HCT116 (cell line): Measurements from ENCODE around the gene DOK7. TPM values are rescaled to one million over a fixed set of nuclear protein-coding genes. Genes with fewer than 3 reads are reported as not detected.

Experiments
- ATAC-seq: fragments of 200-7000 bp; cut with Tn5 transposase; 2 replicates; pipeline ENCODE4 v1.9.1; 2020; ENCODE audit warnings: mild to moderate bottlenecking, moderate library complexity
- BruUV-seq: library from RNA; stranded (reverse); fragments of 400-500 nt; replicated peaks from 2 replicates; lab custom pipeline; 2021; lab: Mats Ljungman, UMichigan
- CTCF ChIA-PET: fragments of 300-600 bp; sonication (Branson Sonifier 250); formaldehyde crosslinking; loops from one replicate; lab custom pipeline; 2021; ENCODE audit warnings: antibody characterized with exemption; lab: Charles Lee
- POLR2A ChIA-PET: fragments of 300-600, 350-600 bp; sonication (Branson Sonifier 250); formaldehyde crosslinking; loops from one replicate; lab custom pipeline; 2021; ENCODE audit warnings: antibody characterized with exemption; lab: Charles Lee
- RAD21 ChIA-PET, 2 experiments: fragments of 300-600 bp; sonication (Branson Sonifier 250); formaldehyde crosslinking; loops; one replicate each; lab custom pipeline; 2023; ENCODE audit warnings: low total read pairs in 2 of 2; ENCODE audit not compliant: uncharacterized antibody in 2 of 2, unreplicated experiment in 2 of 2, low non-redundant PET in 1 of 2; lab: Charles Lee
- DNase-seq: peaks from one replicate; pipeline ENCODE4 v3.0.0-alpha.2; 2010; ENCODE audit warnings: low read depth, low spot score
- H2AFZ ChIP-seq: fragments of 200-600 bp; shearing (Covaris generic), sonication (generic); 2 replicates; pipeline ENCODE4 v1.6.1; 2017; ENCODE audit warnings: low read depth, mixed run types, mixed read lengths, antibody characterized with exemption, low read length; ENCODE audit not compliant: poor library complexity, severe bottlenecking
- H3K27ac ChIP-seq: 2 replicates; pipeline ENCODE4 v1.5.1; 2012; ENCODE audit warnings: low read depth, low read length
- H3K27me3 ChIP-seq: fragments of 200-600 bp; sonication (generic); 2 replicates; pipeline ENCODE4 v1.6.1; 2016; ENCODE audit warnings: mixed run types, low read length, mixed read lengths; ENCODE audit not compliant: insufficient read depth
- H3K36me3 ChIP-seq, 2 experiments: fragments of 200-500 bp in 1 of 2; fragments of 200-600 bp in 1 of 2; sonication (Bioruptor generic) in 1 of 2; sonication (generic) in 1 of 2; 2 replicates each; pipeline versions ENCODE4 v1.5.1 to v1.6.1; 2014 to 2016; ENCODE audit warnings: low read length in 2 of 2, inconsistent platforms in 1 of 2, mixed read lengths in 1 of 2, mixed run types in 1 of 2; ENCODE audit not compliant: insufficient read depth in 2 of 2, control insufficient read depth in 1 of 2
- H3K4me1 ChIP-seq, 2 experiments: fragments of 200-600 bp in 1 of 2; sonication (generic) in 1 of 2; 2 replicates each; pipeline versions ENCODE4 v1.5.1 to v1.6.1; 2012 to 2017; ENCODE audit warnings: low read length in 2 of 2, inconsistent platforms in 1 of 2, mild to moderate bottlenecking in 1 of 2, mixed read lengths in 1 of 2, mixed run types in 1 of 2, moderate library complexity in 1 of 2; ENCODE audit not compliant: insufficient read depth in 2 of 2, control insufficient read depth in 1 of 2
- H3K4me2 ChIP-seq: fragments of 200-600 bp; sonication (generic); 2 replicates; pipeline ENCODE4 v1.6.1; 2017; ENCODE audit warnings: mixed run types, low read length, mixed read lengths
- H3K4me3 ChIP-seq, 2 experiments: fragments of 200-600 bp in 1 of 2; sonication (generic) in 1 of 2; replicated peaks in 1 of 2; 2 replicates each; pipeline ENCODE4 v1.5.1; 2011 to 2016; ENCODE audit warnings: low read length in 2 of 2, control low read depth in 1 of 2, low read depth in 1 of 2, mild to moderate bottlenecking in 1 of 2, mixed read lengths in 1 of 2, mixed run types in 1 of 2
- H3K79me2 ChIP-seq: fragments of 200-600 bp; sonication (generic); 2 replicates; pipeline ENCODE4 v1.6.1; 2017; ENCODE audit warnings: mild to moderate bottlenecking, mixed run types, low read length, moderate library complexity, mixed read lengths; ENCODE audit not compliant: insufficient read depth
- H3K9ac ChIP-seq: fragments of 200-600 bp; sonication (generic); 2 replicates; pipeline ENCODE4 v1.6.1; 2016; ENCODE audit warnings: low read length, mixed read lengths
- H3K9me2 ChIP-seq: fragments of 200-600 bp; sonication (generic), shearing (Covaris generic); 2 replicates; pipeline ENCODE4 v1.6.1; 2017; ENCODE audit warnings: mixed run types, mild to moderate bottlenecking, moderate library complexity; ENCODE audit not compliant: insufficient read depth
- H3K9me3 ChIP-seq, 2 experiments: fragments of 200-500 bp in 1 of 2; fragments of 200-600 bp in 1 of 2; sonication (Bioruptor generic) in 1 of 2; sonication (generic) in 1 of 2; 2 replicates each; pipeline ENCODE4 v1.6.1; 2014 to 2017; ENCODE audit warnings: low read length in 2 of 2, mixed read lengths in 2 of 2, inconsistent platforms in 1 of 2, low read depth in 1 of 2, mild to moderate bottlenecking in 1 of 2, mixed run types in 1 of 2, moderate library complexity in 1 of 2; ENCODE audit not compliant: control insufficient read depth in 1 of 2, insufficient read depth in 1 of 2
- H4K20me1 ChIP-seq: fragments of 200-600 bp; sonication (generic), shearing (Covaris generic); 2 replicates; pipeline ENCODE4 v1.6.1; 2017; ENCODE audit warnings: mixed run types, mild to moderate bottlenecking, moderate library complexity; ENCODE audit not compliant: insufficient read depth
- CBX3 ChIP-seq: IDR thresholded peaks from 2 replicates; pipeline ENCODE4 v1.6.1; 2012; ENCODE audit warnings: low read depth
- CEBPB ChIP-seq: IDR thresholded peaks from 2 replicates; pipeline ENCODE4 v1.6.1; 2012; ENCODE audit warnings: low read depth
- EGR1 ChIP-seq: IDR thresholded peaks from 2 replicates; pipeline ENCODE4 v1.6.1; 2012; ENCODE audit warnings: low read depth
- ELF1 ChIP-seq: IDR thresholded peaks from 2 replicates; pipeline ENCODE4 v1.6.1; 2012; ENCODE audit warnings: low read depth, borderline replicate concordance
- EZH2 ChIP-seq: fragments of 200-600 bp; sonication (generic); IDR thresholded peaks from 2 replicates; pipeline ENCODE4 v1.6.1; 2017; ENCODE audit warnings: antibody characterized with exemption, mixed run types
- EZH2phosphoT487 ChIP-seq: fragments of 200-600 bp; IDR thresholded peaks from 2 replicates; pipeline ENCODE4 v1.6.1; 2018; ENCODE audit warnings: antibody characterized with exemption, borderline replicate concordance
- FOSL1 ChIP-seq: IDR thresholded peaks from 2 replicates; pipeline ENCODE4 v1.6.1; 2012; ENCODE audit warnings: low read depth
- JUND ChIP-seq: IDR thresholded peaks from 2 replicates; pipeline ENCODE4 v1.6.1; 2012
- POLR2A ChIP-seq: IDR thresholded peaks from 2 replicates; pipeline ENCODE4 v1.7.0; 2011; ENCODE audit warnings: borderline replicate concordance; ENCODE audit not compliant: insufficient read depth, insufficient read length; ENCODE audit errors: extremely low read depth
- POLR2AphosphoS5 ChIP-seq: IDR thresholded peaks from 2 replicates; pipeline ENCODE4 v1.6.1; 2011; ENCODE audit warnings: mild to moderate bottlenecking, low read depth, low read length, moderate library complexity
- REST ChIP-seq: IDR thresholded peaks from 2 replicates; pipeline ENCODE4 v1.6.1; 2012; ENCODE audit warnings: low read depth
- SIN3A ChIP-seq: IDR thresholded peaks from 2 replicates; pipeline ENCODE4 v1.6.1; 2012; ENCODE audit warnings: low read depth
- SRF ChIP-seq: IDR thresholded peaks from 2 replicates; pipeline ENCODE4 v1.6.1; 2012; ENCODE audit warnings: low read depth
- TCF7L2 ChIP-seq: IDR thresholded peaks from 2 replicates; pipeline ENCODE4 v1.7.0; 2011; ENCODE audit warnings: borderline replicate concordance, inconsistent platforms; ENCODE audit not compliant: insufficient read depth, insufficient read length; ENCODE audit errors: extremely low read depth
- YY1 ChIP-seq: IDR thresholded peaks from 2 replicates; pipeline ENCODE4 v1.6.1; 2011; ENCODE audit warnings: low read length, low read depth, moderate library complexity, mild to moderate bottlenecking; ENCODE audit not compliant: insufficient replicate concordance; ENCODE audit errors: extremely low read depth
- ZFX ChIP-seq: fragments of 450-650 bp; IDR thresholded peaks from 2 replicates; pipeline ENCODE4 v1.6.1; 2017
- intact Hi-C: fragments of 100-400 bp; cut with micrococcal nuclease; formaldehyde crosslinking; loops from 2 replicates; pipeline ENCODE4 v1.10.0; 2022
- total RNA-seq: library from RNA; stranded (reverse); gene quantifications from one replicate; pipeline ENCODE4 v1.2.1, GENCODE V29; 2021; ENCODE audit not compliant: unreplicated experiment
- TF ChIP-seq, protein P1 (sequence below), 3 experiments: fragments of 200-600 bp in 1 of 3; sonication (generic) in 1 of 3; IDR thresholded peaks in 2 of 3; conservative IDR thresholded peaks in 1 of 3; 2 replicates each; pipeline ENCODE4 v1.5.1; 2012 to 2017; ENCODE audit warnings: low read depth in 2 of 3, low read length in 2 of 3, antibody characterized with exemption in 1 of 3, borderline replicate concordance in 1 of 3, control low read depth in 1 of 3, mild to moderate bottlenecking in 1 of 3, mixed read lengths in 1 of 3, mixed run types in 1 of 3, moderate library complexity in 1 of 3; ENCODE audit not compliant: insufficient read depth in 1 of 3
- TF ChIP-seq, protein P2 (sequence below): IDR thresholded peaks from 2 replicates; pipeline ENCODE4 v1.6.1; 2011; ENCODE audit warnings: mild to moderate bottlenecking, low read length, moderate library complexity; ENCODE audit not compliant: insufficient replicate concordance; ENCODE audit errors: extremely low read depth
- TF ChIP-seq, protein P3 (sequence below): IDR thresholded peaks from 2 replicates; pipeline ENCODE4 v1.6.1; 2012
- TF ChIP-seq, protein P4 (sequence below): IDR thresholded peaks from 2 replicates; pipeline ENCODE4 v1.6.1; 2012

DOK7 gene
- total RNA-seq, 1 experiment from 2014 or later: 2.4 TPM

- POLR2A ChIA-PET: no interaction called here
- CTCF ChIA-PET: no interaction called here
- Histone ChIP-seq H3K36me3 (peaks cover 11 to 17% of the 10 kb centered on the region in 2 experiments; a peak in 3 of 4 replicates), H3K9ac (no peak overlapping the region), H3K27ac (no peak overlapping the region), H3K9me3 (no peaks in the 10 kb centered on the region), H3K9me2 (no peaks in the 10 kb centered on the region), H3K4me3 (no peak overlapping the region), H3K27me3 (no peaks in the 10 kb centered on the region), H3K4me1 (peaks cover 4 to 16% of the 10 kb centered on the region in 2 experiments; a peak in 3 of 4 replicates), H3K79me2 (peaks cover 72% of the 10 kb centered on the region), H2AFZ (no peak overlapping the region), H4K20me1 (no peaks in the 10 kb centered on the region), H3K4me2 (no peak overlapping the region)
- intact Hi-C loops: no loop called here
- ATAC-seq (no peak), DNase-seq (no peak)
- TF ChIP-seq REST (no peak), JUND (no peak), YY1 (no peak), POLR2AphosphoS5 (no peak), EZH2 (no peak), ELF1 (no peak), SRF (no peak), ZFX (no peak), FOSL1 (no peak), POLR2A (no peak), CBX3 (no peak), EGR1 (no peak), SIN3A (no peak), CEBPB (no peak), EZH2phosphoT487 (no peak), TCF7L2 (no peak)
- TF ChIP-seq, protein P1, sequence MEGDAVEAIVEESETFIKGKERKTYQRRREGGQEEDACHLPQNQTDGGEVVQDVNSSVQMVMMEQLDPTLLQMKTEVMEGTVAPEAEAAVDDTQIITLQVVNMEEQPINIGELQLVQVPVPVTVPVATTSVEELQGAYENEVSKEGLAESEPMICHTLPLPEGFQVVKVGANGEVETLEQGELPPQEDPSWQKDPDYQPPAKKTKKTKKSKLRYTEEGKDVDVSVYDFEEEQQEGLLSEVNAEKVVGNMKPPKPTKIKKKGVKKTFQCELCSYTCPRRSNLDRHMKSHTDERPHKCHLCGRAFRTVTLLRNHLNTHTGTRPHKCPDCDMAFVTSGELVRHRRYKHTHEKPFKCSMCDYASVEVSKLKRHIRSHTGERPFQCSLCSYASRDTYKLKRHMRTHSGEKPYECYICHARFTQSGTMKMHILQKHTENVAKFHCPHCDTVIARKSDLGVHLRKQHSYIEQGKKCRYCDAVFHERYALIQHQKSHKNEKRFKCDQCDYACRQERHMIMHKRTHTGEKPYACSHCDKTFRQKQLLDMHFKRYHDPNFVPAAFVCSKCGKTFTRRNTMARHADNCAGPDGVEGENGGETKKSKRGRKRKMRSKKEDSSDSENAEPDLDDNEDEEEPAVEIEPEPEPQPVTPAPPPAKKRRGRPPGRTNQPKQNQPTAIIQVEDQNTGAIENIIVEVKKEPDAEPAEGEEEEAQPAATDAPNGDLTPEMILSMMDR (IDR thresholded peaks at IDR 0.05 in 2 of 3, conservative IDR thresholded peaks at IDR 0.05 in 1 of 3; ENCODE audit: borderline replicate concordance in 1 of 3, insufficient read depth in 1 of 3, low read depth in 2 of 3, low read length in 2 of 3): no peak
- TF ChIP-seq, protein P2, sequence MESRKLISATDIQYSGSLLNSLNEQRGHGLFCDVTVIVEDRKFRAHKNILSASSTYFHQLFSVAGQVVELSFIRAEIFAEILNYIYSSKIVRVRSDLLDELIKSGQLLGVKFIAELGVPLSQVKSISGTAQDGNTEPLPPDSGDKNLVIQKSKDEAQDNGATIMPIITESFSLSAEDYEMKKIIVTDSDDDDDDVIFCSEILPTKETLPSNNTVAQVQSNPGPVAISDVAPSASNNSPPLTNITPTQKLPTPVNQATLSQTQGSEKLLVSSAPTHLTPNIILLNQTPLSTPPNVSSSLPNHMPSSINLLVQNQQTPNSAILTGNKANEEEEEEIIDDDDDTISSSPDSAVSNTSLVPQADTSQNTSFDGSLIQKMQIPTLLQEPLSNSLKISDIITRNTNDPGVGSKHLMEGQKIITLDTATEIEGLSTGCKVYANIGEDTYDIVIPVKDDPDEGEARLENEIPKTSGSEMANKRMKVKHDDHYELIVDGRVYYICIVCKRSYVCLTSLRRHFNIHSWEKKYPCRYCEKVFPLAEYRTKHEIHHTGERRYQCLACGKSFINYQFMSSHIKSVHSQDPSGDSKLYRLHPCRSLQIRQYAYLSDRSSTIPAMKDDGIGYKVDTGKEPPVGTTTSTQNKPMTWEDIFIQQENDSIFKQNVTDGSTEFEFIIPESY: no peak
- TF ChIP-seq, protein P3, sequence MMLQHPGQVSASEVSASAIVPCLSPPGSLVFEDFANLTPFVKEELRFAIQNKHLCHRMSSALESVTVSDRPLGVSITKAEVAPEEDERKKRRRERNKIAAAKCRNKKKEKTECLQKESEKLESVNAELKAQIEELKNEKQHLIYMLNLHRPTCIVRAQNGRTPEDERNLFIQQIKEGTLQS: no peak
- TF ChIP-seq, protein P4, sequence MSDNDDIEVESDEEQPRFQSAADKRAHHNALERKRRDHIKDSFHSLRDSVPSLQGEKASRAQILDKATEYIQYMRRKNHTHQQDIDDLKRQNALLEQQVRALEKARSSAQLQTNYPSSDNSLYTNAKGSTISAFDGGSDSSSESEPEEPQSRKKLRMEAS: no peak
- no TSS peak for BruUV-seq
- RAD21 ChIA-PET: no interaction called here
Observed at GRCh38 chr4:3529363-3529762, 66.3 kb downstream of the DOK7 start.
